GM18511 (cell line): ENCODE measurements around the gene GPD2.
"Not testable (repeated sequence)": the region's sequence is repeated elsewhere in the genome, so short reads cannot be mapped to it uniquely, and the experiment has no call there.

Experiments
- ATAC-seq: cut with Tn5 transposase; IDR thresholded peaks from one replicate; pipeline ENCODE4 v1.9.1; 2021; ENCODE audit warnings: mild to moderate bottlenecking, moderate library complexity; ENCODE audit not compliant: unreplicated experiment

GPD2 gene

DNA sequence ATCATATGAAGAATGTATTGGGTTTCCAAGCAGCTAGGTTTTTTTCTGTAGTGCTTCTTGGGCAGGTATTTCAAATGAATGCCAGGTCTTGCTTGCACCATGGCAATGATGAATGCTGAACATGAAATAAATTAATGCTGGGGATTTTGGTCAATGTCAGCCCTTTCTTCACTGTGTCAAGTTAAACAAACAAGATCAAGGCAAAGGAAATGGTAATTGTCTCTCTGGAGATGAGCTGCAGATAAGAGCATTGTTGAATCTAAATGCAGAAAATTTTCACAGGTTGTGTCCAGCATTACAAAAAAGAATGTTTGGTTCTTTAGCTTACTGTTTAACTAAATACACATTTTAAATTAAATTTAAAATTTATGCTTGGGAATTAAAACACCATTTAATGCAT lies 144.3 kb downstream of the GPD2 start:
- no peak for ATAC-seq

GRCh38 chr2:156581280-156581679 lies 145.1 kb downstream of the GPD2 start:
- no peak for ATAC-seq

DNA sequence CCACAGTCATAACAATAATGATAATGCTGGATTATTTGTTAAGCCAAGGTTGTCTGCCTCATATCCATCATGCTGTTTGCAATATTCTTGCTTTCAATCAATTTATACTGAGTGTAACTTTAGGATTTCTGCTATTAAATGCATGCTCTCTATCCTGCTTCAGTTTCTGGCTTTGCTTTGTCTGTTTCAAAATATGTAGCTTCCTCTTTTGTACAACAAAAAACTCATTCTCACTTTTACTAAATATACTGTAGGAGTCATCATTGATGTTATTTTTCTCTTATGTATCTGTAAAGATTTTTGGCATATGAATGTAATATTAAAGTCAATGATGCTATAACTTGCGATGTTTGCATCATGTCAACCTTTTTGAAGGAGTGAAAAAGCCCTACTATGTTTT lies 149.3 kb downstream of the GPD2 start:
- peak; percentile 50 for ATAC-seq

DNA sequence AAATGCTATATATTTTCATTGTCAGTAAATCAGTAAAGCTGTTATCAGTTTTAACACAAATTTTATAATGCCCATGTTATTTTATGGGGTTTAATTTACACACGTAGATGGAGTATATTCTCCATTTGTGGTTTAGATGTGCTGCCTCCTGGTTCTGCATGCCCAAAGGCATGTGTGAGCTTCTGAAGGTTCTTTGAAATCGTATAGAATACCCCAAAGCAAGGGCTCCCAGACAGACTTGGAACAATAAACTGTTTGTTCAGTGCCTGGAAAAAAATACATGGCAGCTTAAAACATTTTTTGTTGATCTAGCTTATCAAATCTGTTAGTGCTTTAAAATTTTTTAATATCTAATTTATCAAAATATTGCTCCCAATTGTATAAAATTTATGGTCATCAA lies 150.4 kb downstream of the GPD2 start:
- no peak for ATAC-seq

DNA sequence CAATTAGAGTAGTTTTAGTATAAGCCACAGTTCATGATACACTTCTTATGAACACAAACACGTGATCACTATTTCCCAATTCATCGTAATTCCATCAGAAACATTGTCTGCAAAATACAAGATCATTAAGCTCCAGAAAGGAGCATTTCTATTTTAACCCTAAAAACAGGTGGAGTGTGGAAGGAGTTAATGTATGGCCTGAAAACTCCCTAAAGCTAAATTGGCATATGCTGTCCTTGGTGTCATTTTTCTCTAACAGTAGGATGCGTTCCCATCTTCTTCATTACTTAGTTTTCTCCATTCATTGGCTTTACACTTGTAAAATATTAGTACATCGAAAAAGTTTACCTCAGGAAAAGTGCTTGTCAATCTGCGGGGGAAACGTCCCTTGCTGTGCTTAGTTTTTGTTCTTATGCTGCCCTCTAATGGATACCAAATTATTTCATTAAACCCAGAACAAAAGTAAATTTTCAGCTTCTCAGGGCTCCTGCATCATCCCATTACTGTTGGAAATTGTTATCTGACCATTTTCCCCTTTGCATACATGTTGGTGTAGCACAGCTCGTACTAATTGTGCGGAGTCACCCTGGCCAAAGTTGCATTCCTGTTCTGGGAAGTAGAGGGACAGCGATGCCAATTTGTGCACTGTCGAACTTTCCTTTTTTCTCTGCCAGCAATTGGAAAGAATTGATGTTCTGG lies 153.4 kb downstream of the GPD2 start:
- ATAC-seq, result peak; percentile 73

GRCh38 chr2:156590085-156590739 lies 154.0 kb downstream of the GPD2 start:
- no peak for ATAC-seq

- ATAC-seq, result no peak
These were observed 156.8 kb downstream of the GPD2 start for GRCh38 chr2:156592809-156593593.

DNA sequence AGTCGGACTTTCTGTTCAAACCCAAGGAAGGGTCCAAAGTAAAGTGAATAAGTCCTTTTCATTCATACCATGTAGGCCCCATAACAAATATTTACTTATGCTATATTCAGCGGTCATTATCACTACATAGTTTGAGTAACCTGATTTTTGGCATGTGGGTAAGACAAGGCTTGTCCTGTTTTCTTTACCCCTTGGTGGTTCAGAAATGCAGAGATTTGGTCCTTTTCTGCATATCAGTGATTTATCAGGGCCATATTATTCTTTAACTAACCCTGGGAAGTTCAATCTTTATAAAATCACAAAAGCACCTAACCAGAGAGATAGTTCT lies 157.4 kb downstream of the GPD2 start:
- ATAC-seq, result no peak

DNA sequence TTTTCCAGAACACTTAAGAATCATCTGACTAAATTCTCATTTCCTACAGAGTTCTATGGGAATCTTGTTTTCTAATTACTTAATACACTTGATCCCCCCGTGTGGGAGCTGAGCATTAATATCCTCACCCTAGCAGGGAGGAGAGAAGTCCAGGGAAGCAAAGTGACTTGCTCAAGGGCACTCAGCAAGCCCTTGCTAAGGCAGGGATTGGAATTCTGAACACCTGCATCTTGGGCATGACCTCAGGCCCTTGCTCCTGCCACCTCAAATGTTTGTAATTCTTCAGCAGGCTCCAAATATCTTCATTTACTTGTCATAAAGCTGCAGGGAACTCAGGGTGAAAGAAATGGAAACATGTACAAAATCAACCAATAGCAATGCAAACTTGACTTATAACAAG lies 162.4 kb downstream of the GPD2 start:
- no peak for ATAC-seq

GRCh38 chr2:156600196-156600595 lies 164.0 kb downstream of the GPD2 start:
- no peak for ATAC-seq

DNA sequence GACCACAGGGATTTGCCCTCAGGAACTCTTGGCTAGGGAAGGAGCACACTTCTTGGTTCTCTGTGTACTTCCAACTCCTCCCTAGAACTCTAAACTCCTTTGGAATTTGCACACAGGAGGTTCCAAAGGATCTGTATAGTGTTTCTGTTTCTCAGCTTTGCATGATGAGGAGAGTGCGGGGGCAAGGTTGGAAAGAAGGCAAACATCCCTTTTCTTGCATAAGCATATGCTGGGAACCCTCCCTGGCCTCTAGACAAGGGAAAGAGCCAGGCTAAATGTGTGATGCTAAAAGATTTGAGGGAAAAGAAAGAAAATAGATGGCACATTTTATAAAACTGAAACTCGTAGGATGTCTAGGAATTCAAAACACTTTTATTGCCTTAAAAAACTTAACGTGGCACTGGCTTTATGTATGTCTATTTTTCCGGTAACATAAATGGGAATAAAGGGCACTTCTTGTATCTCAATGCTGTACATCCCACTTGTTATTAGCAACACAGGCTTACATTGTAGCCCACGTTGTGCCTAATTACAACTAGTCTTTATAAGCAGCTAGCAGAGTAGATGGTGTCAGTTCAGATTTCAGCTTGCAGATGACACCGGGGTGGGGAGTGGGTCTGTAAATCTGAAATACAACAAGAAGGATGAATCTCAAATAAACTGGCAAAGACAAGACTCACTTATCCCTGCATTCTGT lies 165.8 kb downstream of the GPD2 start:
- ATAC-seq, result no peak

GRCh38 chr2:156602552-156602933 lies 166.4 kb downstream of the GPD2 start:
- no peak for ATAC-seq

DNA sequence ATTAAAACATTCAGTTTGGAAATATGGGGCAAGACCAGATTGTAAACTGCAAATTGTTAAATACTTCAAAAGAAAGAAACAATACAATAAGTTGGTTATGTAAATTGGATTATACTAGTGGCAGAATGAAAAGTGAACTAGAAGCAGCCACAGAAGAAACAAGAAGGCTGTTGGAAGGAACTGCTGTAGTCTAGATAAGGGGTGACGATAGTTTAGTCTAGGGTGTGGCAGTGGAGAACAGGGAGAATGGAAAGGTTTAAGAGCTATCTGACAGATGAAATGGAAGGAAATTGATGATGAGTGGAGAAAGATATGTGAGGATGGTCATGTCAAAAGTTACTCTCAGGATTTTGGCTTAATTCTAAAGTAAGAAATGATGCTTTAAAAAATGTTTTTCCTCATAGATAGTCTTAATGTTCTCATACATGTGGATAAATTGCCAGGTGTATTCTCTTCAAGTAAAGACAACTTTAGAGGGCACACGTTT lies 179.7 kb downstream of the GPD2 start:
- no peak for ATAC-seq

- ATAC-seq, result not testable (repeated sequence)
These were observed 181.9 kb downstream of the GPD2 start for GRCh38 chr2:156618071-156618470.

- no peak for ATAC-seq
These were observed 182.9 kb downstream of the GPD2 start for GRCh38 chr2:156619021-156619539.

GRCh38 chr2:156622491-156622890 lies 186.3 kb downstream of the GPD2 start:
- ATAC-seq, result no peak

- ATAC-seq, result no peak
These were observed 189.4 kb downstream of the GPD2 start for GRCh38 chr2:156625360-156626170.

GRCh38 chr2:156626931-156627330 lies 190.8 kb downstream of the GPD2 start:
- no peak for ATAC-seq

GRCh38 chr2:156630579-156631337 lies 194.6 kb downstream of the GPD2 start:
- no peak for ATAC-seq

- ATAC-seq, result no peak
These were observed 199.5 kb downstream of the GPD2 start for GRCh38 chr2:156635646-156636045.
